Left lung (tissue), 10 donors: Measurements from ENCODE around the gene COL6A5. TPM values are rescaled to one million over a fixed set of nuclear protein-coding genes. Genes with fewer than 3 reads are reported as not detected.

Experiments used
- ATAC-seq: fragments of 200-7000 bp; cut with Tn5 transposase; one replicate; pipeline ENCODE4 v1.9.1; 2020; ENCODE audit warnings: moderate library complexity
- DNase-seq, 4 donors: peaks; one replicate each; pipeline ENCODE4 v3.0.0-alpha.2; 2013 to 2020
- H3K27ac ChIP-seq, 2 donors: fragments of 200-600 bp; sonication (generic) in 1 of 2; one replicate each; pipeline versions ENCODE4 v1.5.0 to v1.8.0; 2020 to 2021
- H3K27me3 ChIP-seq, 2 donors: fragments of 200-600 bp; sonication (generic) in 1 of 2; one replicate each; pipeline versions ENCODE4 v1.5.0 to v1.8.0; 2020 to 2021
- H3K36me3 ChIP-seq, 2 donors: fragments of 200-600 bp; sonication (generic) in 1 of 2; one replicate each; pipeline versions ENCODE4 v1.5.0 to v1.8.0; 2020 to 2021
- H3K4me1 ChIP-seq, 2 donors: fragments of 200-600 bp; one replicate each; pipeline ENCODE4 v1.8.0; 2021
- H3K4me3 ChIP-seq, 2 donors: fragments of 200-600 bp; sonication (generic) in 1 of 2; one replicate each; pipeline versions ENCODE4 v1.5.0 to v1.8.0; 2020 to 2021; ENCODE audit warnings: mild to moderate bottlenecking in 1 of 2
- H3K9me3 ChIP-seq, 2 donors: fragments of 200-600 bp; sonication (generic) in 1 of 2; one replicate each; pipeline versions ENCODE4 v1.5.0 to v1.8.0; 2020 to 2021
- CTCF ChIP-seq, 2 donors: fragments of 200-600 bp; sonication (generic) in 1 of 2; IDR thresholded peaks; one replicate each; pipeline versions ENCODE4 v1.5.0 to v1.8.0; 2021; ENCODE audit warnings: antibody characterized with exemption in 2 of 2
- intact Hi-C, 2 donors: fragments of 100-400 bp; cut with DNase I; formaldehyde crosslinking; loops; one replicate each; pipeline versions ENCODE4 v1.11.2 to v1.14.2; 2022
- polyA plus RNA-seq, 6 donors: library from polyadenylated mRNA; unstranded; fragments of 120-200 nt; gene quantifications; one replicate each; pipeline ENCODE4 v1.2.1, GENCODE V29; 2013; ENCODE audit not compliant: insufficient read length in 6 of 6
- total RNA-seq, 2 donors: library from RNA; stranded (reverse); fragmentation: NEBNext Ultra II Directional; extraction: Animal tissue kit (Norgen Biotek cat#: 25700); gene quantifications; one replicate each; pipeline ENCODE4 v1.2.1, GENCODE V29; 2021
- donor health status: DM: no; HTN: yes; CAD: no.
- donor health status: DM: no; HTN: no; CAD: no.

Gene COL6A5
- total and polyA plus RNA-seq, 8 donors = 0.93 to 7.9 (median 2.8) TPM

GRCh38 chr3:130316169-130316568 lies 29.3 kb upstream of the COL6A5 start:
- no peaks in the 10 kb centered on the region for H3K27me3 ChIP-seq
- no peaks in the 10 kb centered on the region for H3K4me1 ChIP-seq
- peak in 2 of 4 donors; percentile 5 to 20 for DNase-seq
- H3K36me3 ChIP-seq = no peaks in the 10 kb centered on the region
- no peak overlapping the region for H3K4me3 ChIP-seq
- TF ChIP-seq CTCF (IDR thresholded peaks at IDR 0.05) = no peak
- no peaks in the 10 kb centered on the region for H3K9me3 ChIP-seq
- H3K27ac ChIP-seq = no peak overlapping the region
- ATAC-seq = peak; percentile 47
- intact Hi-C loops = no loop called here

GRCh38 chr3:130323503-130323902 lies 22.0 kb upstream of the COL6A5 start:
- H3K4me1 ChIP-seq = no peaks in the 10 kb centered on the region
- no peaks in the 10 kb centered on the region for H3K27me3 ChIP-seq
- TF ChIP-seq CTCF (IDR thresholded peaks at IDR 0.05) = no peak
- DNase-seq = no peak
- intact Hi-C loops = no loop called here
- no peak overlapping the region for H3K27ac ChIP-seq
- no peaks in the 10 kb centered on the region for H3K36me3 ChIP-seq
- ATAC-seq = no peak
- no peak overlapping the region for H3K4me3 ChIP-seq
- peaks cover 0 to 8% of the 10 kb centered on the region in 2 donors for H3K9me3 ChIP-seq

- H3K27ac ChIP-seq = no peak overlapping the region
- no peak for TF ChIP-seq CTCF (IDR thresholded peaks at IDR 0.05)
- H3K4me1 ChIP-seq = no peaks in the 10 kb centered on the region
- intact Hi-C loops = no loop called here
- ATAC-seq (no peak), DNase-seq (peak in 1 of 4 donors; percentile 3)
- no peaks in the 10 kb centered on the region for H3K36me3 ChIP-seq
- H3K4me3 ChIP-seq = no peak overlapping the region
- H3K9me3 ChIP-seq = peaks cover 0 to 24% of the 10 kb centered on the region in 2 donors
- H3K27me3 ChIP-seq = peaks cover 4 to 16% of the 10 kb centered on the region in 2 donors
These were observed 4.7 kb upstream of the COL6A5 start for GRCh38 chr3:130340766-130341165.

GRCh38 chr3:130341388-130341787 lies 4.1 kb upstream of the COL6A5 start:
- ATAC-seq (peak; percentile 62), DNase-seq (no peak)
- Histone ChIP-seq H3K27ac (no peak overlapping the region), H3K4me3 (no peak overlapping the region), H3K4me1 (no peaks in the 10 kb centered on the region), H3K27me3 (peaks cover 9 to 22% of the 10 kb centered on the region in 2 donors), H3K9me3 (peaks cover 0 to 22% of the 10 kb centered on the region in 2 donors), H3K36me3 (no peaks in the 10 kb centered on the region)
- intact Hi-C loops = no loop called here
- no peak for TF ChIP-seq CTCF (IDR thresholded peaks at IDR 0.05)

DNA sequence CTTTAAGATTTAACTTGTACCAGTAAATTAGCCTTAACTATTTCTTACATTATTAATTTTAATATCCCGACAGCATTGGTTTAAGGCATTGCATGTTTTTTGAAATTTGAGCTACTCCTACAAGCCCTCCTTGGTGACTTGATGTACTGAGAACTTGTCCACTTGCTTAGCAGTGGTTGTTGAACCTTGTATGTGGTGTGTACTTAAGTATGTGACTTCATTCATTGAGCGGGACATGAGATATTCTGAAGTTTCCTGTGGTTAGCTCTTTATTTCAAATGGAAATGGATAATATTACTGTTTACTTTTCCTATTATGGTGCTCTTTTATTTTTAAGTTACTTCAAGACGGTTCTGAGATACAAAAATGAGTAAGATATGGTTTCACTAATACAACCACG lies 3.6 kb upstream of the COL6A5 start:
- intact Hi-C loops = no loop called here
- Histone ChIP-seq H3K4me3 (no peak overlapping the region), H3K4me1 (no peaks in the 10 kb centered on the region), H3K27ac (no peak overlapping the region), H3K9me3 (peaks cover 0 to 17% of the 10 kb centered on the region in 2 donors), H3K27me3 (peaks cover 14 to 27% of the 10 kb centered on the region in 2 donors), H3K36me3 (no peaks in the 10 kb centered on the region)
- ATAC-seq = peak; percentile 48
- no peak for TF ChIP-seq CTCF (IDR thresholded peaks at IDR 0.05)
- DNase-seq = no peak
